GM19452 (cell line): ENCODE measurements around the gene MZT1.

ENCODE experiments used
- ATAC-seq: cut with Tn5 transposase; IDR thresholded peaks from one replicate; pipeline ENCODE4 v1.9.1; 2021; ENCODE audit not compliant: unreplicated experiment

Gene MZT1

GRCh38 chr13:72686766-72687165 lies 40.7 kb downstream of the MZT1 start:
- no peak for ATAC-seq

- no peak for ATAC-seq
These were observed 47.1 kb downstream of the MZT1 start for GRCh38 chr13:72680353-72680752.

DNA sequence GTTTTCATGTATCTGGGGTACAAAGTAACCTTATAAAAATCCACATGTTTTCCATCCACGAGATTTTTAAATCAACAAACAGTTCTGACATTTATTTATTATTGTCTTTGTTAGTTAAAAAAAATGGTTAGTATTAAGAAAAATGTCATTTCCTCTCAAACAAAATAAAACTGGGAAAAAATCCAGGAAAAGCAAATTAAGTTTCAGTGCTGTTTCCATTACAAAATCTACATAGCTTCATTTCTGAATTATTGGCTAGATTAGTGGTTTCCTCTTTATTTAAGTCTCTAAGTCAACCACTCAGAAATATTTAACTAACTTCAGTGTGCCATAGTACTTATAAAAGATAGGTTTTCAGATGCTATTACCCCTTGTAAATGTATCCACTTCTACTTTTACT lies 49.1 kb downstream of the MZT1 start:
- ATAC-seq = no peak

DNA sequence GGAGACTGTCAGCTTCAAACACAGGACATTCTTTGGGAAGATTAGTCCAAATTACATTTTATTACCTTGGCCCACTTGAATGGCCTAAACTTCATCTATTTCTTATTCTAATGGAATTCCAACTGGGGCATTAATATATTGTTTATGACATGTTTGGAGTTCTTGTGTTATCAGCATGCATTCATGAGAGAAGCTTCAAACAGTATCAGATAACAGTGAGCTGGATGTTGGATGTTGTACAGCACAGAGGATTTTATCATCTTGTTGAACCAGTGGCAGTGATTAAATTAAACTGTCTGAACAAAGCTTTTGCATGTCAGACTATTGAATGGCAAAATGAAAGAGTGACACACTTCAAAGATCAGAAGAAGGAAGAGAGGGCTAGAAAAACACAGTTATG lies 50.0 kb downstream of the MZT1 start:
- ATAC-seq = no peak

GRCh38 chr13:72666391-72666790 lies 61.0 kb downstream of the MZT1 start:
- no peak for ATAC-seq

GRCh38 chr13:72662548-72662947 lies 64.9 kb downstream of the MZT1 start:
- no peak for ATAC-seq
